ENCODE measurements around the gene MREG.

The MREG gene

DNA sequence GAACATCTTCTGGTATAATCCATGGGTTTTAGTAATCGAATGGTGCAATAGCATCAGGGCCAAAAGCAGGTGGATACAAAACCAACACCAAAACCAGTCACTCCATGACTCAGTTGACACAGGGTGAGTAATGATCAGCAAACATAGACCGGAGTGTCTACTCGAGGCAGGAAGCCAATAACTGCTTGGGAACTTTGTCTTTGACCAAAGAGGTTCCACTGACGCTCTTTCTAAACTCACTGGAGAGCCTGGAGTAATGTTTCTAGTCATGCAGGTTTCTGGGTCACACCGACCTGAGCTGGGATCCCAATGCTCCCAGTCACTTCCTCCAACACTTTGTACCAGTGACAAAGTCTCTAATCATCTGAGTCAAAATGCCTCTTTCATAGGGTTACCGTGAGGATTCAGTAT is 30.9 kb downstream of the MREG start:
- no peak overlapping the region for H2AK5ac ChIP-seq (ENCODE audit: low read length)
- H3K23ac ChIP-seq (ENCODE audit: low read length) = no peak overlapping the region
- H3K79me1 ChIP-seq (ENCODE audit: low read length) = no peaks in the 10 kb centered on the region
- H3K4me3 ChIP-seq (ENCODE audit: low read depth, low read length) = no peak overlapping the region
- no peak overlapping the region for H4K12ac ChIP-seq (ENCODE audit: low read depth, low read length)
- H3K4ac ChIP-seq (ENCODE audit: low read depth, low read length) = no peak overlapping the region
- no peak overlapping the region for H2BK12ac ChIP-seq (ENCODE audit: low read length)
- H3K4me2 ChIP-seq (ENCODE audit: low read length) = no peak overlapping the region
- no peak overlapping the region for H3K27ac ChIP-seq (ENCODE audit: low read depth, low read length)
- no peak overlapping the region for H3K18ac ChIP-seq (ENCODE audit: low read length)
- H3K79me2 ChIP-seq (ENCODE audit: control insufficient read depth, insufficient read depth, low read length, poor library complexity) = no peaks in the 10 kb centered on the region
- H3K9ac ChIP-seq (ENCODE audit: low read length) = no peak overlapping the region
- no peak overlapping the region for H2BK120ac ChIP-seq (ENCODE audit: insufficient read depth, low read length, poor library complexity)
- H3K36me3 ChIP-seq (ENCODE audit: control insufficient read depth in 1 of 2, insufficient read depth in 2 of 2, low read length in 2 of 2) = peaks cover 0 to 3% of the 10 kb centered on the region in 2 experiments
- no peak overlapping the region for H4K8ac ChIP-seq (ENCODE audit: low read depth, low read length)
- H2AFZ ChIP-seq (ENCODE audit: insufficient read depth, low read length, poor library complexity) = no peak overlapping the region
- DNase-seq = no peak
- H3K27me3 ChIP-seq (ENCODE audit: insufficient read depth, low read length) = no peaks in the 10 kb centered on the region
- no peak overlapping the region for H4K91ac ChIP-seq (ENCODE audit: low read depth, low read length)
- H2BK5ac ChIP-seq (ENCODE audit: low read depth, low read length, poor library complexity) = no peak overlapping the region
- no peak overlapping the region for H3K14ac ChIP-seq (ENCODE audit: low read length)
- no CpG with 5 or more reads among the region's 6 CpGs for WGBS (ENCODE audit: extremely low coverage, insufficient coverage, insufficient read length)
- H3K4me1 ChIP-seq (ENCODE audit: control insufficient read depth in 1 of 2, insufficient read depth in 2 of 2, low read length in 2 of 2) = no peaks in the 10 kb centered on the region
- H3K9me3 ChIP-seq (ENCODE audit: insufficient read depth, low read depth, low read length) = no peaks in the 10 kb centered on the region

DNA sequence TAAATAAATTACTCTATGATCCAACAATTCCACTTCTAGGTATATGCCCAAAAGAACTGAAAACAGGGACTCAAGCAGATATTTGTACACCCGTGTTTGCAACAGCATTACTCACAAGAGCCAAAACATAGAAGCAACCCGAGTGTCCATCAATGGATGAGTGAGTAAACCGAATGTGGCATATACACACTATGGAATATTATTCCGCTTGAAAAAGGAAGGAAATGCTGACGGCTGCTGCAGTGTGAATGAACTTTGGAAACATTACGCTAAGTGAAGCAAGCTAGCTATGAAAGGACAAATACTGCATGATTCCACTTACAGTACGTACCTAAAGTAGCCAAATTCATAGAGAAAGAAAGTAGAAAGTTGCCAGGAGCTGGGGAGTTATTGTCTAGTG is 32.2 kb downstream of the MREG start:
- Histone ChIP-seq H4K8ac (ENCODE audit: low read depth, low read length) (no peak overlapping the region), H2BK5ac (ENCODE audit: low read depth, low read length, poor library complexity) (no peak overlapping the region), H3K27me3 (ENCODE audit: insufficient read depth, low read length) (no peaks in the 10 kb centered on the region), H3K4ac (ENCODE audit: low read depth, low read length) (no peak overlapping the region), H3K4me3 (ENCODE audit: low read depth, low read length) (no peak overlapping the region), H3K9me3 (ENCODE audit: insufficient read depth, low read depth, low read length) (no peaks in the 10 kb centered on the region), H4K91ac (ENCODE audit: low read depth, low read length) (no peak overlapping the region), H4K12ac (ENCODE audit: low read depth, low read length) (no peak overlapping the region), H3K23ac (ENCODE audit: low read length) (no peak overlapping the region), H3K79me2 (ENCODE audit: control insufficient read depth, insufficient read depth, low read length, poor library complexity) (no peaks in the 10 kb centered on the region), H2AK5ac (ENCODE audit: low read length) (no peak overlapping the region), H3K4me2 (ENCODE audit: low read length) (no peak overlapping the region), H3K79me1 (ENCODE audit: low read length) (no peaks in the 10 kb centered on the region), H2AFZ (ENCODE audit: insufficient read depth, low read length, poor library complexity) (no peak overlapping the region), H3K27ac (ENCODE audit: low read depth, low read length) (no peak overlapping the region), H3K4me1 (ENCODE audit: control insufficient read depth in 1 of 2, insufficient read depth in 2 of 2, low read length in 2 of 2) (no peaks in the 10 kb centered on the region), H2BK120ac (ENCODE audit: insufficient read depth, low read length, poor library complexity) (no peak overlapping the region), H3K18ac (ENCODE audit: low read length) (no peak overlapping the region), H3K36me3 (ENCODE audit: control insufficient read depth in 1 of 2, insufficient read depth in 2 of 2, low read length in 2 of 2) (no peaks in the 10 kb centered on the region), H3K14ac (ENCODE audit: low read length) (no peak overlapping the region), H3K9ac (ENCODE audit: low read length) (no peak overlapping the region), H2BK12ac (ENCODE audit: low read length) (no peak overlapping the region)
- WGBS (ENCODE audit: extremely low coverage, insufficient coverage, insufficient read length) = no CpG with 5 or more reads among the region's 7 CpGs
- no peak for DNase-seq

DNA sequence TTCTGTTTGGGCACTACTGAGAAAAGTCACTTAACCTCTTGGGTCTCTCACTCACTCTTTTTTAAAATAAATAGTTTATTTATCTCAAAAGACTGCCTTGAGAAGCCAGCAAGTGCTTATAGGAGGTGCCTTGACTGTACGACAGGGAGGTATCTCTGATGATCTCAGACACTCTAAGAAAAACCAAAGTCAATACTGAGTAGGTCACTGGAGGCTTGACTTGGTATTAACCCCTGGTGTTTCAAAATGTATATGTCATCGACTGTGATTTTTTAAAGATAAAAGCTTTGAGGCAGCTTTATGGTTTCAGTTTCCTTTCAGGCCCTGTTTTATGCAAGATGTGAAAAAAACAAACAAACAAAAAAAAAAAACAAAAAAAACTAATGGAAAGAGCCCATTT is 33.7 kb downstream of the MREG start:
- Histone ChIP-seq H3K4me2 (ENCODE audit: low read length) (no peak overlapping the region), H4K12ac (ENCODE audit: low read depth, low read length) (no peak overlapping the region), H3K4me1 (ENCODE audit: control insufficient read depth in 1 of 2, insufficient read depth in 2 of 2, low read length in 2 of 2) (no peaks in the 10 kb centered on the region), H3K23ac (ENCODE audit: low read length) (no peak overlapping the region), H3K36me3 (ENCODE audit: control insufficient read depth in 1 of 2, insufficient read depth in 2 of 2, low read length in 2 of 2) (no peaks in the 10 kb centered on the region), H3K4me3 (ENCODE audit: low read depth, low read length) (no peak overlapping the region), H2AFZ (ENCODE audit: insufficient read depth, low read length, poor library complexity) (no peak overlapping the region), H3K14ac (ENCODE audit: low read length) (no peak overlapping the region), H3K27ac (ENCODE audit: low read depth, low read length) (no peak overlapping the region), H3K4ac (ENCODE audit: low read depth, low read length) (no peak overlapping the region), H2BK120ac (ENCODE audit: insufficient read depth, low read length, poor library complexity) (no peak overlapping the region), H4K91ac (ENCODE audit: low read depth, low read length) (no peak overlapping the region), H3K79me1 (ENCODE audit: low read length) (no peaks in the 10 kb centered on the region), H2BK12ac (ENCODE audit: low read length) (no peak overlapping the region), H3K79me2 (ENCODE audit: control insufficient read depth, insufficient read depth, low read length, poor library complexity) (no peaks in the 10 kb centered on the region), H3K9ac (ENCODE audit: low read length) (no peak overlapping the region), H4K8ac (ENCODE audit: low read depth, low read length) (no peak overlapping the region), H2BK5ac (ENCODE audit: low read depth, low read length, poor library complexity) (no peak overlapping the region), H3K9me3 (ENCODE audit: insufficient read depth, low read depth, low read length) (no peaks in the 10 kb centered on the region), H3K27me3 (ENCODE audit: insufficient read depth, low read length) (no peaks in the 10 kb centered on the region), H3K18ac (ENCODE audit: low read length) (no peak overlapping the region), H2AK5ac (ENCODE audit: low read length) (no peak overlapping the region)
- no peak for DNase-seq
- no CpG with 5 or more reads among the region's 2 CpGs for WGBS (ENCODE audit: extremely low coverage, insufficient coverage, insufficient read length)

DNA sequence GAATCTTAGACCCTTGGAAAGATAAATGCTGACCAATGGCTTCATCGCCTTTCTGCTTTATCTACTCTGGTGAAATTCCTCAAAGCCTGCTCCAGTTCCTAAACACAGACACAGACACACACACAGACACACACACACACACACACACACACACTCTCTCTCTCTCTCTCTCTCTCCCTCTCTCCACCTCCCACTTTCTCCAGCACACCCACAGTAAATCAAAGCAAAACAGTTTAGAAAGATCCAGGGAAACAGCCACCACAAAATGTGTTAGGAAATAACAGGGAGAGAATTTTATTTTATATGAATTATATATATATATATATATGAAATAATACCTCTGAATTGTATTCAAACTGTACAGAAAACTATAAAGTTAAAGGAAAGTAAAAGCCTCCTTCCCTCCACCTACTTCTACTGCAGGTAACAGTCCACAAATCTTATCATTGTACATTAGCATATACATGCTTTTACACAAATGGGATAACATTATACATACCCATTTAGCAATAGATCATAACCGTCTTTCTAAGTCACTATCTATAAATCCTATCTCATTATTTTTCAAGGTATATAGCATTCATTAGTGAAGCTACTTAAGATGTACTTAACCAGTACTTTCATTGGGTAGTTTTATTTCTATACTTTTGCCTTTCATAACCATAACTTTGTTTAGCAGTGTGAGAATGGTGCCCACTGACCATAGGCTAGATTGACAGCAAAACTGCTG is 38.5 kb downstream of the MREG start:
- no peaks in the 10 kb centered on the region for H3K27me3 ChIP-seq (ENCODE audit: insufficient read depth, low read length)
- H4K8ac ChIP-seq (ENCODE audit: low read depth, low read length) = no peak overlapping the region
- H2BK5ac ChIP-seq (ENCODE audit: low read depth, low read length, poor library complexity) = no peak overlapping the region
- no peak for DNase-seq
- no peak overlapping the region for H4K12ac ChIP-seq (ENCODE audit: low read depth, low read length)
- peaks cover 12% of the 10 kb centered on the region in 2 experiments for H3K4me1 ChIP-seq (ENCODE audit: control insufficient read depth in 1 of 2, insufficient read depth in 2 of 2, low read length in 2 of 2)
- no peaks in the 10 kb centered on the region for H3K9me3 ChIP-seq (ENCODE audit: insufficient read depth, low read depth, low read length)
- no peak overlapping the region for H2BK12ac ChIP-seq (ENCODE audit: low read length)
- no peak overlapping the region for H3K4ac ChIP-seq (ENCODE audit: low read depth, low read length)
- H2AFZ ChIP-seq (ENCODE audit: insufficient read depth, low read length, poor library complexity) = no peak overlapping the region
- H4K91ac ChIP-seq (ENCODE audit: low read depth, low read length) = no peak overlapping the region
- no peak overlapping the region for H3K14ac ChIP-seq (ENCODE audit: low read length)
- H3K27ac ChIP-seq (ENCODE audit: low read depth, low read length) = no peak overlapping the region
- WGBS (ENCODE audit: extremely low coverage, insufficient coverage, insufficient read length) = no CpG with 5 or more reads among the region's 2 CpGs
- no peak overlapping the region for H3K4me3 ChIP-seq (ENCODE audit: low read depth, low read length)
- no peak overlapping the region for H3K18ac ChIP-seq (ENCODE audit: low read length)
- H3K79me2 ChIP-seq (ENCODE audit: control insufficient read depth, insufficient read depth, low read length, poor library complexity) = peaks cover 2% of the 10 kb centered on the region
- peaks cover 2% of the 10 kb centered on the region for H3K79me1 ChIP-seq (ENCODE audit: low read length)
- no peak overlapping the region for H3K4me2 ChIP-seq (ENCODE audit: low read length)
- H2BK120ac ChIP-seq (ENCODE audit: insufficient read depth, low read length, poor library complexity) = no peak overlapping the region
- H2AK5ac ChIP-seq (ENCODE audit: low read length) = no peak overlapping the region
- H3K9ac ChIP-seq (ENCODE audit: low read length) = no peak overlapping the region
- H3K36me3 ChIP-seq (ENCODE audit: control insufficient read depth in 1 of 2, insufficient read depth in 2 of 2, low read length in 2 of 2) = no peaks in the 10 kb centered on the region
- H3K23ac ChIP-seq (ENCODE audit: low read length) = no peak overlapping the region
